A673 (cell line): ENCODE results near the gene KLHL34. TPM values are rescaled to one million over a fixed set of nuclear protein-coding genes. Genes with fewer than 3 reads are reported as not detected.

Experiments used
- BruUV-seq: library from RNA; stranded (reverse); fragments of 400-500 nt; replicated peaks from 2 replicates; lab custom pipeline; 2021; lab: Mats Ljungman, UMichigan
- CTCF ChIA-PET: fragments of 300-600 bp; sonication (Branson Sonifier 250); formaldehyde crosslinking; loops from one replicate; lab custom pipeline; 2022; ENCODE audit warnings: antibody characterized with exemption; lab: Charles Lee
- POLR2A ChIA-PET: fragments of 300-600 bp; sonication (Branson Sonifier 250); formaldehyde crosslinking; loops from one replicate; lab custom pipeline; 2022; ENCODE audit warnings: antibody characterized with exemption; ENCODE audit not compliant: low non-redundant PET; lab: Charles Lee
- DNase-seq: peaks from one replicate; pipeline ENCODE4 v3.0.0-alpha.2; 2015; ENCODE audit warnings: low spot score
- H3K27ac ChIP-seq: fragments of 200-600 bp; sonication (generic); 2 replicates; pipeline ENCODE4 v1.5.1; 2016; ENCODE audit warnings: mixed run types, low read depth, mild to moderate bottlenecking, mixed read lengths, antibody characterized with exemption, low read length; ENCODE audit not compliant: poor library complexity, severe bottlenecking
- H3K27me3 ChIP-seq: fragments of 200-600 bp; sonication (generic); replicated peaks from 2 replicates; pipeline ENCODE4 v1.6.1; 2017; ENCODE audit warnings: mixed run types, low read depth, mild to moderate bottlenecking, mixed read lengths, antibody characterized with exemption, low read length; ENCODE audit not compliant: insufficient read depth, poor library complexity
- H3K36me3 ChIP-seq: fragments of 200-600 bp; sonication (generic); 2 replicates; pipeline ENCODE4 v1.6.1; 2016; ENCODE audit warnings: mixed run types, mild to moderate bottlenecking, mixed read lengths, antibody characterized with exemption, low read length; ENCODE audit not compliant: insufficient read depth, poor library complexity, severe bottlenecking
- H3K4me1 ChIP-seq: fragments of 200-600 bp; sonication (generic); 2 replicates; pipeline ENCODE4 v1.6.1; 2017; ENCODE audit warnings: mixed run types, mild to moderate bottlenecking, mixed read lengths, antibody characterized with exemption, low read length; ENCODE audit not compliant: insufficient read depth, poor library complexity, severe bottlenecking
- H3K4me3 ChIP-seq: fragments of 200-600 bp; sonication (generic); 2 replicates; pipeline ENCODE4 v1.5.1; 2016; ENCODE audit warnings: low read depth, mixed run types, mild to moderate bottlenecking, mixed read lengths, low read length; ENCODE audit not compliant: poor library complexity, severe bottlenecking
- H3K9me3 ChIP-seq: fragments of 200-600 bp; sonication (generic); 2 replicates; pipeline ENCODE4 v1.6.1; 2016; ENCODE audit warnings: mixed run types, low read depth, mild to moderate bottlenecking, mixed read lengths, antibody characterized with exemption, low read length; ENCODE audit not compliant: poor library complexity, severe bottlenecking
- EZH2 ChIP-seq: fragments of 200-600 bp; sonication (generic); IDR thresholded peaks from 2 replicates; pipeline ENCODE4 v1.6.1; 2017; ENCODE audit warnings: borderline replicate concordance, low read depth, mild to moderate bottlenecking, mixed read lengths, antibody characterized with exemption, low read length; ENCODE audit not compliant: poor library complexity, severe bottlenecking
- intact Hi-C: fragments of 100-400 bp; cut with micrococcal nuclease; formaldehyde crosslinking; loops from one replicate; pipeline ENCODE4 v1.10.0; 2022; ENCODE audit not compliant: unreplicated experiment
- total RNA-seq: library from RNA; stranded (reverse); gene quantifications from 2 replicates; pipeline ENCODE4 v1.2.3, GENCODE V29; 2021
- TF ChIP-seq, protein P1 (sequence below): fragments of 300-800, 200-600 bp; sonication (generic); conservative IDR thresholded peaks from 2 replicates; pipeline ENCODE4 v1.5.1; 2017; ENCODE audit warnings: low read depth, mild to moderate bottlenecking, antibody characterized with exemption, low read length, moderate library complexity, mixed read lengths

Gene KLHL34
- total RNA-seq, 1 experiment from 2014 or later: not detected

DNA sequence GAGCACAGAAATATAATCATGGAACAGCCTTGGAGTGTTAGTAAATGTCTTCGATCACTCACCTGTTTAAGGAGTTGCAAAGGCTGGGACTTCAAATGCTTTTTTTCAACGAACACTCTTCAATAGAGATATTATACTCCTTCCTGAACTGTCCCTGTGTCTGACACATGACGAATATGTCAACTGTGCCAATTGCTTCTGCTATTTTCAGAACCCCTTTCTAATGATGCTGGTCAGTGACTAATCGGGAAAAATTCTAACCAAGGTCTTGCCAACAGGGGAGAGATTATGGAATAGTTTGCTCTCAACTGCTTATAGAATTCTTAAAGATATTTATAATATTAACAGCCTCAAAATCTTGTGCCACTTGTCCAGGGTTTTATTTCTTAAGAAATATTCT lies 8.5 kb upstream of the KLHL34 start:
- Histone ChIP-seq H3K9me3 (no peaks in the 10 kb centered on the region), H3K4me1 (no peaks in the 10 kb centered on the region), H3K4me3 (no peak overlapping the region), H3K27ac (no peak overlapping the region), H3K36me3 (no peaks in the 10 kb centered on the region), H3K27me3 (no peaks in the 10 kb centered on the region)
- TF ChIP-seq EZH2: no peak
- TF ChIP-seq, protein P1, sequence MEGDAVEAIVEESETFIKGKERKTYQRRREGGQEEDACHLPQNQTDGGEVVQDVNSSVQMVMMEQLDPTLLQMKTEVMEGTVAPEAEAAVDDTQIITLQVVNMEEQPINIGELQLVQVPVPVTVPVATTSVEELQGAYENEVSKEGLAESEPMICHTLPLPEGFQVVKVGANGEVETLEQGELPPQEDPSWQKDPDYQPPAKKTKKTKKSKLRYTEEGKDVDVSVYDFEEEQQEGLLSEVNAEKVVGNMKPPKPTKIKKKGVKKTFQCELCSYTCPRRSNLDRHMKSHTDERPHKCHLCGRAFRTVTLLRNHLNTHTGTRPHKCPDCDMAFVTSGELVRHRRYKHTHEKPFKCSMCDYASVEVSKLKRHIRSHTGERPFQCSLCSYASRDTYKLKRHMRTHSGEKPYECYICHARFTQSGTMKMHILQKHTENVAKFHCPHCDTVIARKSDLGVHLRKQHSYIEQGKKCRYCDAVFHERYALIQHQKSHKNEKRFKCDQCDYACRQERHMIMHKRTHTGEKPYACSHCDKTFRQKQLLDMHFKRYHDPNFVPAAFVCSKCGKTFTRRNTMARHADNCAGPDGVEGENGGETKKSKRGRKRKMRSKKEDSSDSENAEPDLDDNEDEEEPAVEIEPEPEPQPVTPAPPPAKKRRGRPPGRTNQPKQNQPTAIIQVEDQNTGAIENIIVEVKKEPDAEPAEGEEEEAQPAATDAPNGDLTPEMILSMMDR: no peak
- DNase-seq: no peak
- no TSS peak for BruUV-seq
- intact Hi-C loops: no loop called here
- ChIA-PET CTCF (no interaction called here), POLR2A (no interaction called here)

DNA sequence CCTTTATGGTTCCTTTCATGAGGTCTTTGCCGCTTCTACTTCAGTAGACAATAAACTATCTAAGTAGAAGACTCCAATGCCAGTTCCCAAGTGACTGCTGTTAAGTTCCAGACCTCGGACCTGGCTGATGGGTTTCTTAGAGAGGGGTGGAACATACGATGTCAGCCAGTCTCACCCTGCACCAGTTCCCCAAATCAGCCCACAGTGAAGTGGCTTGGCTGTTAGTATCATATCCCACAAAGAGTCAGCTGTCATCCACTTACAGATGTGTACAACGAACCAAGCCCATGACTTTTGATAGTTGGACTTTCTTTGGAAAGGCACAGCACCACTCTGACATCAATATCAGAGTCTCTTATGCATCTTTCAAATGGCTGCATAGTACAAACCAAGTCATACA lies 8.1 kb upstream of the KLHL34 start:
- ChIA-PET POLR2A (no interaction called here), CTCF (no interaction called here)
- no peak overlapping the region for H3K27ac ChIP-seq
- no TSS peak for BruUV-seq
- no peak overlapping the region for H3K4me3 ChIP-seq
- H3K4me1 ChIP-seq: no peaks in the 10 kb centered on the region
- TF ChIP-seq, protein P1: no peak
- no peak for TF ChIP-seq EZH2
- no peaks in the 10 kb centered on the region for H3K9me3 ChIP-seq
- intact Hi-C loops: no loop called here
- no peak for DNase-seq
- no peaks in the 10 kb centered on the region for H3K36me3 ChIP-seq
- no peaks in the 10 kb centered on the region for H3K27me3 ChIP-seq

DNA sequence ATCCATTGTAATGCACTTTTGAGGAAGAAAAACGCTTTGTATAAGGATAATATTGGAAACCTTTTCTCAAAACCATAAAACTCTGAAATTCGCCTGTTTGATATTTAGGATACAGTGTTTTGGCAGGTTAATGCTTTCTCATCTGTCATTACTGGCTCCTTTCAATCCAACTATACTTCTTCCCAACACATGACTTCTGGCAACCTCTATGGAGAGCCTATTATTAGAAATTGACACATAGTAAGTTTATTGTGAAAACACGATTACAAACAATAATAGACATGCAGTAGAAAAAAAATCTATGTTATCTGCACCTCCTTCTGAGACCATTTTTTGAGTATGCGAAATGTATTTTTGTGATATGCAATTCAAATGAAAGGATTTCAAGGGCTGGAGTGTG lies 4.6 kb upstream of the KLHL34 start:
- H3K27me3 ChIP-seq: no peaks in the 10 kb centered on the region
- no peak for DNase-seq
- H3K4me1 ChIP-seq: no peaks in the 10 kb centered on the region
- BruUV-seq: no TSS peak
- intact Hi-C loops: no loop called here
- H3K27ac ChIP-seq: no peak overlapping the region
- H3K4me3 ChIP-seq: no peak overlapping the region
- H3K9me3 ChIP-seq: no peaks in the 10 kb centered on the region
- TF ChIP-seq, protein P1: no peak
- no peak for TF ChIP-seq EZH2
- POLR2A ChIA-PET: no interaction called here
- no peaks in the 10 kb centered on the region for H3K36me3 ChIP-seq
- CTCF ChIA-PET: no interaction called here
